ENCODE measurements around the gene PI16.
A peak's percentile ranks its signal among the peaks of the same experiment; 100 is the strongest.
"Not testable (repeated sequence)": the region's sequence is repeated elsewhere in the genome, so short reads cannot be mapped to it uniquely, and the experiment has no call there.

Gene PI16

GRCh38 chr6:36976509-36976908 lies 22.0 kb downstream of the PI16 start:
- no peak for DNase-seq

- DNase-seq: no peak
Observed at GRCh38 chr6:36976931-36977330, 22.4 kb downstream of the PI16 start.

- no peak for DNase-seq
Observed at GRCh38 chr6:36977470-36977941, 23.0 kb downstream of the PI16 start.

- DNase-seq: no peak
Observed at GRCh38 chr6:36978421-36979346, 24.1 kb downstream of the PI16 start.

GRCh38 chr6:36979347-36979742 lies 24.8 kb downstream of the PI16 start:
- DNase-seq: no peak

GRCh38 chr6:36980129-36980528 lies 25.6 kb downstream of the PI16 start:
- DNase-seq: no peak

- DNase-seq: no peak
Observed at GRCh38 chr6:36980876-36981619, 26.5 kb downstream of the PI16 start.

GRCh38 chr6:36983538-36983937 lies 29.0 kb downstream of the PI16 start:
- no peak for DNase-seq

- DNase-seq: peak; percentile 67
Observed at GRCh38 chr6:36984581-36985416, 30.3 kb downstream of the PI16 start.

- DNase-seq: no peak
Observed at GRCh38 chr6:36985417-36985807, 30.9 kb downstream of the PI16 start.

- peak; percentile 96 for DNase-seq
Observed at GRCh38 chr6:36985808-36986703, 31.5 kb downstream of the PI16 start, which contains the start of gene MTCH1. Gene MTCH1, minus strand, starts transcription at chr6:36986196. Its CDS starts 23 bp downstream, at chr6:36986173.

- DNase-seq: no peak
Observed at GRCh38 chr6:36986704-36987047, 32.1 kb downstream of the PI16 start.

- DNase-seq: no peak
Observed at GRCh38 chr6:36989264-36989663, 34.7 kb downstream of the PI16 start.

- not testable (repeated sequence) for DNase-seq
Observed at GRCh38 chr6:36990401-36990800, 35.9 kb downstream of the PI16 start.

- peak; percentile 59 for DNase-seq
Observed at GRCh38 chr6:36997811-36998722, 43.5 kb downstream of the PI16 start.

GRCh38 chr6:36998723-36999038 lies 44.1 kb downstream of the PI16 start:
- DNase-seq: no peak

GRCh38 chr6:36999061-36999750 lies 44.7 kb downstream of the PI16 start:
- no peak for DNase-seq

GRCh38 chr6:36999751-37000125 lies 45.2 kb downstream of the PI16 start:
- DNase-seq: no peak

- no peak for DNase-seq
Observed at GRCh38 chr6:37004044-37004980, 49.8 kb downstream of the PI16 start.
